HEK293 (cell line): ENCODE data around the gene ADM2.

Source experiments
- BCL11B ChIP-seq: fragments of 450-650 bp; formaldehyde crosslinking; IDR thresholded peaks from 2 replicates; pipeline ENCODE4 v1.5.1; 2016; ENCODE audit warnings: low read depth, missing biosample characterization, missing genetic modification characterization
- GLIS1 ChIP-seq: fragments of 450-650 bp; formaldehyde crosslinking; IDR thresholded peaks from 2 replicates; pipeline ENCODE4 v1.5.1; 2016; ENCODE audit warnings: missing biosample characterization, missing genetic modification characterization
- HOXD13 ChIP-seq: sonication (generic); formaldehyde crosslinking; IDR thresholded peaks from 2 replicates; pipeline ENCODE4 v1.8.0; 2022; ENCODE audit warnings: missing genetic modification reagents, borderline replicate concordance
- IKZF3 ChIP-seq: fragments of 450-650 bp; IDR thresholded peaks from 2 replicates; pipeline ENCODE4 v1.5.0; 2018; ENCODE audit warnings: missing biosample characterization, mild to moderate bottlenecking, missing genetic modification characterization, moderate library complexity
- PRDM10 ChIP-seq: fragments of 450-650 bp; formaldehyde crosslinking; IDR thresholded peaks from 2 replicates; pipeline ENCODE4 v1.5.1; 2016; ENCODE audit warnings: missing biosample characterization, missing genetic modification characterization
- RBAK ChIP-seq: fragments of 450-650 bp; formaldehyde crosslinking; IDR thresholded peaks from 2 replicates; pipeline ENCODE4 v1.5.1; 2016; ENCODE audit warnings: missing biosample characterization, missing genetic modification characterization
- SP7 ChIP-seq: fragments of 450-650 bp; formaldehyde crosslinking; IDR thresholded peaks from 2 replicates; pipeline ENCODE4 v1.5.1; 2016; ENCODE audit warnings: missing biosample characterization, missing genetic modification characterization
- ZBTB6 ChIP-seq: fragments of 450-650 bp; formaldehyde crosslinking; IDR thresholded peaks from 2 replicates; pipeline ENCODE4 v1.5.1; 2017; ENCODE audit warnings: missing biosample characterization, missing genetic modification characterization
- ZBTB8A ChIP-seq: fragments of 450-650 bp; formaldehyde crosslinking; IDR thresholded peaks from 2 replicates; pipeline ENCODE4 v1.5.1; 2016; ENCODE audit warnings: missing biosample characterization, missing genetic modification characterization
- ZNF121 ChIP-seq: fragments of 450-650 bp; formaldehyde crosslinking; IDR thresholded peaks from 2 replicates; pipeline ENCODE4 v1.5.1; 2016; ENCODE audit warnings: missing biosample characterization, missing genetic modification characterization
- ZNF138 ChIP-seq: fragments of 450-650 bp; formaldehyde crosslinking; IDR thresholded peaks from 2 replicates; pipeline ENCODE4 v1.5.1; 2016; ENCODE audit warnings: missing biosample characterization, missing genetic modification characterization, borderline replicate concordance
- ZNF174 ChIP-seq: fragments of 450-650 bp; formaldehyde crosslinking; IDR thresholded peaks from 2 replicates; pipeline ENCODE4 v1.5.0; 2017; ENCODE audit warnings: missing biosample characterization, mild to moderate bottlenecking, missing genetic modification characterization
- ZNF18 ChIP-seq: fragments of 450-650 bp; formaldehyde crosslinking; IDR thresholded peaks from 2 replicates; pipeline ENCODE4 v1.5.1; 2016; ENCODE audit warnings: missing biosample characterization, missing genetic modification characterization
- ZNF2 ChIP-seq: fragments of 450-650 bp; formaldehyde crosslinking; IDR thresholded peaks from 2 replicates; pipeline ENCODE4 v1.5.1; 2016; ENCODE audit warnings: missing biosample characterization, missing genetic modification characterization
- ZNF221 ChIP-seq: fragments of 450-650 bp; formaldehyde crosslinking; IDR thresholded peaks from 2 replicates; pipeline ENCODE4 v1.5.1; 2017; ENCODE audit warnings: missing biosample characterization, missing genetic modification characterization, borderline replicate concordance
- ZNF324 ChIP-seq: fragments of 450-650 bp; formaldehyde crosslinking; IDR thresholded peaks from 2 replicates; pipeline ENCODE4 v1.5.1; 2016; ENCODE audit warnings: missing biosample characterization, missing genetic modification characterization
- ZNF391 ChIP-seq: fragments of 450-650 bp; formaldehyde crosslinking; IDR thresholded peaks from 2 replicates; pipeline ENCODE4 v1.5.1; 2016; ENCODE audit warnings: low read depth, missing biosample characterization, missing genetic modification characterization, borderline replicate concordance
- ZNF398 ChIP-seq: fragments of 450-650 bp; formaldehyde crosslinking; IDR thresholded peaks from 2 replicates; pipeline ENCODE4 v1.5.1; 2017; ENCODE audit warnings: missing biosample characterization, missing genetic modification characterization
- ZNF473 ChIP-seq: fragments of 450-650 bp; formaldehyde crosslinking; IDR thresholded peaks from 2 replicates; pipeline ENCODE4 v1.5.1; 2017; ENCODE audit warnings: missing biosample characterization, missing genetic modification characterization
- ZNF501 ChIP-seq: fragments of 450-650 bp; formaldehyde crosslinking; IDR thresholded peaks from 2 replicates; pipeline ENCODE4 v1.5.1; 2016; ENCODE audit warnings: missing biosample characterization, missing genetic modification characterization
- ZNF548 ChIP-seq: fragments of 450-650 bp; formaldehyde crosslinking; IDR thresholded peaks from 2 replicates; pipeline ENCODE4 v1.5.1; 2016; ENCODE audit warnings: missing biosample characterization, missing genetic modification characterization
- ZNF580 ChIP-seq: fragments of 450-650 bp; formaldehyde crosslinking; IDR thresholded peaks from 2 replicates; pipeline ENCODE4 v1.5.1; 2016; ENCODE audit warnings: missing biosample characterization, missing genetic modification characterization
- ZNF600 ChIP-seq: fragments of 450-650 bp; formaldehyde crosslinking; IDR thresholded peaks from 2 replicates; pipeline ENCODE4 v1.5.1; 2016; ENCODE audit warnings: missing biosample characterization, missing genetic modification characterization
- ZNF610 ChIP-seq: fragments of 450-650 bp; formaldehyde crosslinking; IDR thresholded peaks from 2 replicates; pipeline ENCODE4 v1.5.1; 2016; ENCODE audit warnings: missing biosample characterization, missing genetic modification characterization, borderline replicate concordance
- ZNF777 ChIP-seq: fragments of 450-650 bp; formaldehyde crosslinking; IDR thresholded peaks from 2 replicates; pipeline ENCODE4 v1.5.1; 2017; ENCODE audit warnings: missing biosample characterization, missing genetic modification characterization, borderline replicate concordance
- ZSCAN30 ChIP-seq: fragments of 450-650 bp; IDR thresholded peaks from 2 replicates; pipeline ENCODE4 v1.5.1; 2018; ENCODE audit warnings: missing biosample characterization, mild to moderate bottlenecking, missing genetic modification characterization, moderate library complexity
- ZSCAN4 ChIP-seq: fragments of 450-650 bp; formaldehyde crosslinking; IDR thresholded peaks from 2 replicates; pipeline ENCODE4 v1.5.1; 2017; ENCODE audit warnings: missing biosample characterization, missing genetic modification characterization
- ZSCAN5A ChIP-seq: fragments of 450-650 bp; formaldehyde crosslinking; IDR thresholded peaks from 2 replicates; pipeline ENCODE4 v1.5.1; 2016; ENCODE audit warnings: missing biosample characterization, missing genetic modification characterization

The ADM2 gene

GRCh38 chr22:50498322-50498890 lies 17.1 kb downstream of the ADM2 start (continued):
- peak; percentile 18; the same call in 1 of the 2 replicates for TF ChIP-seq ZNF580 (tag by site-specific recombination)
- TF ChIP-seq IKZF3: peak; percentile 55
- no peak for TF ChIP-seq HOXD13 (CRISPR knock-in tag)
- TF ChIP-seq ZNF18 (tag by site-specific recombination): peak; percentile 44; the same call in 1 of the 2 replicates
- no peak for TF ChIP-seq ZSCAN5A (tag by site-specific recombination)
- no peak for TF ChIP-seq ZNF121 (tag by site-specific recombination)
- TF ChIP-seq ZNF501 (tag by site-specific recombination): no peak
- TF ChIP-seq ZBTB8A (tag by site-specific recombination): no peak
- TF ChIP-seq RBAK (tag by site-specific recombination): no peak
- TF ChIP-seq ZNF600 (tag by site-specific recombination): peak; percentile 78
- TF ChIP-seq ZNF398: no peak
- TF ChIP-seq ZNF610 (tag by site-specific recombination): no peak
- TF ChIP-seq PRDM10 (tag by site-specific recombination): peak; percentile 71
- no peak for TF ChIP-seq ZNF174
- TF ChIP-seq BCL11B (tag by site-specific recombination): no peak
- TF ChIP-seq ZNF2 (tag by site-specific recombination): peak; percentile 99
- TF ChIP-seq ZSCAN4 (tag by site-specific recombination): no peak
- 0 out of 2 replicates have a peak, but pooled peaks have one; percentile 17 for TF ChIP-seq ZNF391
- TF ChIP-seq ZNF324 (tag by site-specific recombination): no peak
- no peak for TF ChIP-seq ZNF548 (tag by site-specific recombination)
- TF ChIP-seq ZNF473 (tag by site-specific recombination): no peak
- TF ChIP-seq ZNF777 (tag by site-specific recombination): no peak
- peak; percentile 36; the same call in 1 of the 2 replicates for TF ChIP-seq SP7 (tag by site-specific recombination)
- TF ChIP-seq ZNF221: no peak
- no peak for TF ChIP-seq ZSCAN30
- TF ChIP-seq ZBTB6: peak; percentile 71; the same call in 1 of the 2 replicates
- TF ChIP-seq GLIS1: peak; percentile 81
- no peak for TF ChIP-seq ZNF138 (tag by site-specific recombination)
